ENCODE measurements around the gene SUMO4. TPM values are rescaled to one million over a fixed set of nuclear protein-coding genes. Genes with fewer than 3 reads are reported as not detected.

Gene SUMO4
- 1 to 10 TPM; 4.8 to 5.8 TPM for total RNA-seq

DNA sequence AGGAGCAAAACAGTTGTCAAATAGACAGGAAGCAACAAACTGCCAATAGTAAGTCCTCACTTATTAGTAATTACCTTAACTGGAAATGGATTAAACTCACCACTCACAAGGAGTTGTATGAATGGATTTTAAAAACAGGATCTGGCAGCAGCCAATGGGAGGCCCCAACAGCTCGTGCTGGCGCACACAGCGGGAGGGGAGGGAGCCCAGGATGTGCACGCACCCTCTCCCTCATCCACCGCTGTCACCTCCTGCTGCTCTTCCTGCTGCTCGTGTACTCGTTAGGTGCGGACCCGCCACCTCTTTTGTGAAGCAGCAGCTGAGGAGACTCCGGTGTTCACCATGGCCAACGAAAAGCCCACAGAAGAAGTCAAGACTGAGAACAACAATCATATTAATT is at the start of gene SUMO4:
TSS of gene SUMO4 (plus strand) at position 213 of the 400 bp plus-strand sequence. CDS start at position 343, 130 bp downstream.
- CTCF ChIA-PET = no interaction called here
- Mint-ChIP-seq H3K27ac (peak within 1 kb of the TSS; percentile 42), H3K4me1 (ENCODE audit: low read depth) (peaks cover 41% of the 10 kb centered on the region)

DNA sequence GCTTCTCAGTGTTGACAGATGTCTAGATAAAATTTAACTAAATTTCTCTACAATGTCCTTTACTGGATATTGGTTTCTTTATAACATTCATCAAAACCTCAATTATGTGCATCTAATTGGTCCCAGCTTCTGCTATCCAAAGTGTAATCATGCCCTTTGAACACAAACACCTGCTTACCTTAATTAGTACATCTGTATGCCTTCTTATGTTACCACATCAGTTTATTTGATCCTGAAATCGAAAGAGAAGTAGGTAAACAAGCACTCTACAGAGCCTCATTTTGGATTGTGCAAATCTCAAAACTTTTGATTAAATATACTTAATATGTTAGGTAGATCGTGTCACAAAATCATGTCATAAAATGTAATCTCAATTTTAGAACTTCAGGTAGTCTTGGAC is 46.1 kb upstream of the SUMO4 start:
- intact Hi-C loops (cut with micrococcal nuclease) = no loop called here

More for the DNA sequence above, at the start of gene SUMO4:
- intact Hi-C loops (cut with micrococcal nuclease) = no loop called here
- POLR2A ChIA-PET = no interaction called here
- H3K27me3 Mint-ChIP-seq = no peaks in the 10 kb centered on the region
- no peak within 1 kb of the TSS for H3K4me3 Mint-ChIP-seq
- DNase-seq = no peak
- H3K9me3 Mint-ChIP-seq = no peaks in the 10 kb centered on the region
- H3K36me3 Mint-ChIP-seq = peaks cover 68% of the 10 kb centered on the region

DNA sequence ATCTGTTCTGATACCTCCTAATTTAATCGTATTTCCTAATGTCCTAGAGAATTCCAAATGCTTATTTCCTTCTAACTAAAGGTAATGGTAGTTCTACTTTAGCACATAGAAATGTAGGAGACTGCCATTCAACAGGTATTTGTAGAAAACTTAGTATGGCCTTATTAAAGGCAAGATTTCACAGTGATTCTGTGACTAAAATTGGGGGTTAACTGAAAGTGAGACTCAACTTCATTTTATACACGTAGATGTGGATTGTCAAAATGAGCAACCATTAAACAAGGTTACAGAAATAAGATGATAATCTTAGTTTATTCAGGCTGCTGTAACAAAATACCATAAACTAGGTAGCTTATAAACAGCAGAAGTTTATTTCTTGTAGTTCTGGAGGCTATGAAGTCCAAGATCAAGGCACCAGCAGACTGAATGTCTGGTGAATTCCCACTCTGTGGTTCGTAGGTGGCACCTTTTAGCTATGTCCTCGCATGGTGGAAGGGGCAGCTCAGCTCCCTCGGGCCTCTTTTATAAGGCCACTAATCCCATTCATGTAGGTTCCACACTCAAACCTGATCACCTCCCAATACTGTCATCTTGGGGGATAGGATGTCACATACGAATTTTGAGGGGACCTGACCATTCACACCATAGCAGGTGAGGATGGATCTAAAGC is 43.8 kb upstream of the SUMO4 start:
- CTCF ChIA-PET = no interaction called here
- H3K36me3 Mint-ChIP-seq = peaks cover 20% of the 10 kb centered on the region

More for the DNA sequence above, 46.1 kb upstream of the SUMO4 start:
- Mint-ChIP-seq H3K27ac (no peak overlapping the region), H3K27me3 (no peaks in the 10 kb centered on the region), H3K4me1 (ENCODE audit: low read depth) (peaks cover 81% of the 10 kb centered on the region), H3K4me3 (no peak overlapping the region), H3K9me3 (no peaks in the 10 kb centered on the region), H3K36me3 (peaks cover 7% of the 10 kb centered on the region)
- ChIA-PET CTCF (no interaction called here), POLR2A (no interaction called here)
- DNase-seq = no peak

DNA sequence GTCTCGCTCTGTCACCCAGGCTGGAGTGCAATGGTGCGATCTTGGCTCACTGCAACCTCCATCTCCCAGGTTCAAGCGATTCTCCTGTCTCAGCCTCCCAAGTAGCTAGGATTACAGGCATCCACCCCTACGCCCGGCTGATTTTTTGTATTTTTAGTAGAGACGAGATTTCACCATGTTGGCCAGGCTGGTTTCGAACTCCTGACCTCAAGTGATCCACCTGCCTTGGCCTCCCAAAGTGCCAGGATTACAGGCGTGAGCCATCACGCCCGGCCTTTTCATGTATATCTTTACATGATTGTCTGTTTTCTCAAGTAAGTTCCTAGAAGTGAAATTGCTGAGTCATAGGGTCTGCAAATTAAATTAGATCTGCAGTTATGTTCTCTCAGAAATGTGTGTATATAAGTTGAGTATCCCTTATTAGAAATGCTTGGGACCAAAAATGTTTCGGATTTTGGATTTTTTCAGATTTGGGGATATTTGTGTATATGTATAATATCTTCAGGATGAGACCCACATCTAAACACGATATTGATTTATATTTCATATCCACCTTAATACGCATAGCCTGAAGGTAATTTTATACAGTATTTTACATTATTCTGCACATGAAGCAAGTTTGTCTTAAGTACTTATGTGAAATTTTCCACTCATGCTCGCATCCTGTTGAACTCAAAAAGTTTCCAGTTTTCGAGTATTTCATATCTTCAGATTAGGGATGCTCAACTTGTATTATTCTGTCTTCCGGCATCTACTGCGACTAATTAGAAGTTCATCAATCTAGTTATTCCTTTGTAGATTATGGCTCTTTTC is 42.1 kb upstream of the SUMO4 start:
- POLR2A ChIA-PET = no interaction called here
- Mint-ChIP-seq H3K27me3 (no peaks in the 10 kb centered on the region), H3K27ac (peak overlapping the region; percentile 75), H3K4me3 (no peak overlapping the region), H3K9me3 (peaks cover 7% of the 10 kb centered on the region), H3K4me1 (ENCODE audit: low read depth) (peaks cover 88% of the 10 kb centered on the region), H3K36me3 (peaks cover 30% of the 10 kb centered on the region)
- CTCF ChIA-PET = no interaction called here
- no peak for DNase-seq
- intact Hi-C loops (cut with micrococcal nuclease) = loop anchor here (2.0 kb wide), 2 partner anchors 15 to 35 kb away; no protein-coding TSS in a partner anchor

More for the DNA sequence above, 43.8 kb upstream of the SUMO4 start:
- Mint-ChIP-seq H3K27ac (peak overlapping the region; percentile 48), H3K27me3 (no peaks in the 10 kb centered on the region), H3K9me3 (no peaks in the 10 kb centered on the region), H3K4me3 (no peak overlapping the region), H3K4me1 (ENCODE audit: low read depth) (peaks cover 84% of the 10 kb centered on the region)
- intact Hi-C loops (cut with micrococcal nuclease) = no loop called here
- no peak for DNase-seq
- POLR2A ChIA-PET = no interaction called here

DNA sequence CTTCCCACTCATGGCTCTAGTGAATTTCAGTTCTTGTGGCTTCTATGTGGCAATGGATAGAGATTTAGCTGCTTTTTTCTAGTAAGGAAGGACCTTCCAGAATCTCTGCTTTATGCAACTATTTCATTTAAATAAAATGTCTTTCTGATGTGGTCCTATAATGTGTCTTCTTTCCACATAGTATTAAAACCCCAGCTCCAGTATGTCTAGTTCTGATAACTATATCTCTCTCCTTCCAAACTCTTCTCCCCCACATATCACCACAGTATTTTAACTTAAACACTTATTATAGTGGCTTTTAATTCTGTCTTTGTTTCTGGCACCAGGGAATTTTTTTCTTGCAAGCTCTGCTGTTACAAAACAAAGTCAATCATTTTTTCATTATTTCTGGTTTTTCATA is 40.6 kb upstream of the SUMO4 start:
- peaks cover 35% of the 10 kb centered on the region for H3K36me3 Mint-ChIP-seq

DNA sequence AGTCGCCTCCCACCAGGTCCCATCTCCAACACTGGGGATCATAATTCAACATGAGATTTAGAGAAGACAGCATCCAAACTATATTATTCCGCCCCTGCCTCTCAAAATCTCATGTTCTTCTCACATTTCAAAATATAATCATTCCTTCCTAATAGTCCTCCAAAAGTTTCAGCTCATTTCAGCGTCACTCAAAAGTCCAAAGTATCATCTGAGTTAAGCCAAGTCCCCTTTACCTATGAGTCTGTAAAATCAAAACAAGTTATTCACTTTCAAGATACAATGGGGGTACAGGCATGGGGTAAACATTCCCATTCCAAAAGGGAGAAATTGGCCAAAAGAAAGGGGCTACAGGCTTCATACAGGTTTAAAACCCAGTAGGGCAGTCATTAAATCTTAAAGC is 39.5 kb upstream of the SUMO4 start:
- no peaks in the 10 kb centered on the region for H3K27me3 Mint-ChIP-seq
- H3K9me3 Mint-ChIP-seq = peaks cover 7% of the 10 kb centered on the region
- DNase-seq = no peak
- peak overlapping the region; percentile 4 for H3K27ac Mint-ChIP-seq
- no peak overlapping the region for H3K4me3 Mint-ChIP-seq
- ChIA-PET CTCF (interaction anchor here (1.6 to 2.8 kb wide), 2 partner anchors 10 to 71 kb away, joined by 5 to 10 read pairs; no protein-coding TSS in a partner anchor), POLR2A (no interaction called here)
- intact Hi-C loops (cut with micrococcal nuclease) = no loop called here
- H3K4me1 Mint-ChIP-seq (ENCODE audit: low read depth) = peaks cover 87% of the 10 kb centered on the region
- H3K36me3 Mint-ChIP-seq = peaks cover 35% of the 10 kb centered on the region

More for the DNA sequence above, 40.6 kb upstream of the SUMO4 start:
- Mint-ChIP-seq H3K4me1 (ENCODE audit: low read depth) (peaks cover 91% of the 10 kb centered on the region), H3K27ac (peak overlapping the region; percentile 56), H3K27me3 (no peaks in the 10 kb centered on the region), H3K4me3 (no peak overlapping the region), H3K9me3 (peaks cover 7% of the 10 kb centered on the region)
- POLR2A ChIA-PET = interaction anchor here (0.6 kb wide), 1 partner anchor 85 kb away, joined by 3 read pairs; no protein-coding TSS in a partner anchor
- intact Hi-C loops (cut with micrococcal nuclease) = loop anchor here (2.0 kb wide), 2 partner anchors 17 to 33 kb away; no protein-coding TSS in a partner anchor
- no peak for DNase-seq
- CTCF ChIA-PET = interaction anchor here (0.7 to 2.8 kb wide), 3 partner anchors 73 to 277 kb away, joined by 3 to 10 read pairs (median 5); no protein-coding TSS in a partner anchor

DNA sequence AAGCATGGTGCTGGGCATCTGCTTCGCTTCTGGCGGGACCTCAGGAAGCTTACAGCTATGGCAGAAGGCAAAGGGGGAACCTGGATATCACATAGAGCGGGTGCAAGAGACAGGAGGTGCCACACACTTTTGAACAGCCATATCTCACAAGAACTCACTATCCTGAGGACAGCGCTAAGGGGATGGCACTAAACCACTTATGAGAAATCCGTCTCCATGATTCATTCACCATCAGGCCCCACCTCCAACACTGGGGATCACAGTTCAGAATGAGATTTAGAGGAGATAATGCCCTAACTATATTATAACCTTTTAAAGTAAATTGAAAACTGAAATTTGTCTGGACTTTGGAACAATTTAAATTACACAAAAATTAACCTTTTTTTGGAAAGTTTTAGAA is 37.8 kb upstream of the SUMO4 start:
- CTCF ChIA-PET = no interaction called here

DNA sequence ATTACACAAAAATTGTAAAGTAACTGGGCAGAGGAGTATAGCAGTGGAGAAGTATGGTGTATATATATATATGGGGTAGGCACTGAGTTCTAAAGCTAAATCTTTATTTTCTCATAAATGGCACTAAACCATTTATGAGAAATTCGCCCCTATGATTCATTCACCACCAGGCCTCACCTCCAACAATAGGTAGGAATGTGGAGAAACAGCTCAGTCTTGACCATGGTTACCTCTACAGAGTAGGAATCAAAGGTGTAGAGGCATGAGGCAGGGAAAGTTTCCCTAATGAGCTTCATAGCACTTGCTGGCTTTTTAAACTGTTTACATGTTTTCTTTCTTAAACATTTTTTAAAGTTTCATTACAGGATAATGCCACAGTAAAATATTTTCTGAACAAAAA is 36.9 kb upstream of the SUMO4 start:
- peaks cover 64% of the 10 kb centered on the region for H3K4me1 Mint-ChIP-seq (ENCODE audit: low read depth)
- H3K27me3 Mint-ChIP-seq = no peaks in the 10 kb centered on the region
- CTCF ChIA-PET = interaction anchor here (0.8 kb wide), 1 partner anchor 14 kb away, joined by 8 read pairs; no protein-coding TSS in a partner anchor

More for the DNA sequence above, 37.8 kb upstream of the SUMO4 start:
- H3K4me3 Mint-ChIP-seq = no peak overlapping the region
- peak overlapping the region; percentile 78 for H3K27ac Mint-ChIP-seq
- DNase-seq = peak; percentile 37
- intact Hi-C loops (cut with micrococcal nuclease) = no loop called here
- POLR2A ChIA-PET = interaction anchor here (1.2 kb wide), 1 partner anchor 18 kb away, joined by 3 read pairs; no protein-coding TSS in a partner anchor
- peaks cover 7% of the 10 kb centered on the region for H3K9me3 Mint-ChIP-seq
- H3K4me1 Mint-ChIP-seq (ENCODE audit: low read depth) = peaks cover 73% of the 10 kb centered on the region
- no peaks in the 10 kb centered on the region for H3K27me3 Mint-ChIP-seq
- peaks cover 35% of the 10 kb centered on the region for H3K36me3 Mint-ChIP-seq

DNA sequence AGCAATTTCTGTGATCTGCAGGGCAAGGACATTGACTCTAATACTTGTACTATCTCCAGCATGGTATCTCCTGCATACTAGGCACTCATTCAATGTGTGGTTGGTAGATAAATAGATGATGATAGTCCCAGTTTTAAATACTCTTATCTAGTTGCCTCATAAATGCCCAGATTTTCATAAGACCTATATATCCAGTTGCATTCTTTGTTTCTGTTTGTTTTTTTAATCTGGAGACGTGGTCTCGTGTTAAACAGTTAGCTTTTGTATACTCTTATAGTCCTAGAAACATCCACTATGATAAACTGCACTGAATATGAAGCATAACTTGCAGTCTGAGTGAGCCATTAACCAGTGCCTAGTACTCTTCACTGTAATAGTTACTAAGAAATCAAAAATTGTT is 35.5 kb upstream of the SUMO4 start:
- peak overlapping the region; percentile 31 for H3K27ac Mint-ChIP-seq
- peaks cover 28% of the 10 kb centered on the region for H3K36me3 Mint-ChIP-seq
- peaks cover 53% of the 10 kb centered on the region for H3K4me1 Mint-ChIP-seq (ENCODE audit: low read depth)
- intact Hi-C loops (cut with micrococcal nuclease) = loop anchor here (2.0 kb wide), 1 partner anchor 14 kb away; no protein-coding TSS in a partner anchor
- no peak for DNase-seq
- no peaks in the 10 kb centered on the region for H3K27me3 Mint-ChIP-seq
- H3K9me3 Mint-ChIP-seq = peaks cover 7% of the 10 kb centered on the region
- ChIA-PET POLR2A (no interaction called here), CTCF (no interaction called here)
- H3K4me3 Mint-ChIP-seq = no peak overlapping the region

More for the DNA sequence above, 36.9 kb upstream of the SUMO4 start:
- no peak for DNase-seq
- intact Hi-C loops (cut with micrococcal nuclease) = no loop called here
- Mint-ChIP-seq H3K9me3 (peaks cover 7% of the 10 kb centered on the region), H3K27ac (peak overlapping the region; percentile 57), H3K4me3 (no peak overlapping the region), H3K36me3 (peaks cover 35% of the 10 kb centered on the region)
- POLR2A ChIA-PET = interaction anchor here (1.1 kb wide), 2 partner anchors 13 to 27 kb away, joined by 3 to 4 read pairs; no protein-coding TSS in a partner anchor

DNA sequence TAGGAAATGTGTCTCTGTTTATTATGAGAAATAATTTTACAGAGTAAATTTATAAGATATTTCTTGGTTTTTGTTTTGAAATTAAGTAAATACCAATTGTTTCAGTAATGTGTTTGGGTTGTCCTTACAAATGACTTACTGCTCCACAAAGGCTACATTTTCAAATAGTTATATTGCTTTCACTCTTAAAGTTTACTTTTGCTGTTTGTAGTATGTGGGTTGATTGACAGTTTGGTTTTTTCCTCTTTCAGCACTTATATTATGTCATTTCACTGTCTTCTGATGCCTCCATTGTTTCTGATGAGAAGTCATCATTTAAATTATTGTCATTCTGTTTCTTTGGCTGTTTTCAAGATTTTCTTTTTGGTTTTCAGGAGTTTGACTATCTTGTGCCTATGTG is 34.9 kb upstream of the SUMO4 start:
- no peak for DNase-seq
- H3K4me3 Mint-ChIP-seq = no peak overlapping the region
- H3K27me3 Mint-ChIP-seq = no peaks in the 10 kb centered on the region
- ChIA-PET POLR2A (no interaction called here), CTCF (no interaction called here)
- intact Hi-C loops (cut with micrococcal nuclease) = loop anchor here (2.0 to 5.0 kb wide), 2 partner anchors 14 to 93 kb away; no protein-coding TSS in a partner anchor
- peaks cover 26% of the 10 kb centered on the region for H3K36me3 Mint-ChIP-seq
- H3K4me1 Mint-ChIP-seq (ENCODE audit: low read depth) = peaks cover 54% of the 10 kb centered on the region
- peaks cover 7% of the 10 kb centered on the region for H3K9me3 Mint-ChIP-seq
- peak overlapping the region; percentile 70 for H3K27ac Mint-ChIP-seq

DNA sequence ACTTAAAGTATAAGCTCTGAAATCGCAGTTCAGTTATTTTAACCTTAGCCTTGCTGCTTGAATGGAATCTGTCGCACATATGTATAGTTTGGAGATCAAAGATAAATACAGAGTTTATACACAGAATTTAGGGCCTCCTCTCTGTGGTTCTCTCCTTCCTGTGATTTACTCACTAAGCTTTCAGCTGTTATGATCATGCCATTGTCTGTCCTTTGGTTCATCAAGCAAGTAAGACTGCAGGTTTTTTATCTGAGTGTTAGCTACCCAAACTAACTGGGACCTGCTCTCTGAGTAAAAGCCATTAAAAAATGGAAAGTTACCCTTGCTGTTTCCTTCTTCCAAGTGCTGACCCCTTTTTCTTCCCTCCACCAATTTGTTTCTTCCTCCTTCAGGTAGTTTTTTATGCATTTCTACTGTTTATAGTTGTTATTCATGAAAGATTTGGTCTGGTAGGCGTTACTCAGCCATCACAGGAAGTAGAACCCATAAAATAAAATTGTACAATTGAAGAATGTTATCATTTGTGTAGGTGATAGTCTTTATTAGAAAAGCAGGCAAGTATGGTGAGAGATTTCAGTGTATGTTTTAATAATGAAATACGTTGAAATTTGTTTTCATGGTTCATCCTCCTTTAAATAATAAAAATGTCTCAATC is 33.7 kb upstream of the SUMO4 start:
- peaks cover 28% of the 10 kb centered on the region for H3K36me3 Mint-ChIP-seq
- H3K4me1 Mint-ChIP-seq (ENCODE audit: low read depth) = peaks cover 52% of the 10 kb centered on the region
- ChIA-PET POLR2A (interaction anchor here (0.8 kb wide), 1 partner anchor 43 kb away, joined by 3 read pairs; no protein-coding TSS in a partner anchor), CTCF (interaction anchor here (0.5 to 1.0 kb wide), 2 partner anchors 19 to 284 kb away, joined by 3 read pairs; no protein-coding TSS in a partner anchor)
- no peak for DNase-seq
- H3K27ac Mint-ChIP-seq = no peak overlapping the region
- H3K9me3 Mint-ChIP-seq = peaks cover 7% of the 10 kb centered on the region
- H3K27me3 Mint-ChIP-seq = no peaks in the 10 kb centered on the region
- intact Hi-C loops (cut with micrococcal nuclease) = loop anchor here (1.0 to 5.0 kb wide), 2 partner anchors 30 to 94 kb away; no protein-coding TSS in a partner anchor
- H3K4me3 Mint-ChIP-seq = no peak overlapping the region
